T47D (cell line): ENCODE results near the gene TSPAN11.

Experiments
- DNase-seq, 2 experiments: peaks; one replicate each; pipeline versions ENCODE4 v3.0.0 to v3.0.0-alpha.2; 2011 to 2012; ENCODE audit warnings: low read depth in 1 of 2, low spot score in 1 of 2
- JUND ChIP-seq: IDR thresholded peaks from 2 replicates; pipeline ENCODE4 v1.6.1; 2012; ENCODE audit warnings: low read depth
- in situ Hi-C: cut with HindIII; loops from 2 replicates; pipeline ENCODE4 v1.10.0; 2016; ENCODE audit warnings: low sequenced_read_pairs, low pct_unique_long_range_greater_than_20kb

The TSPAN11 gene

GRCh38 chr12:31029916-31030562 is 103.5 kb downstream of the TSPAN11 start:
- DNase-seq, result peak in 1 of 2 experiments; percentile 16
- no peak for TF ChIP-seq JUND
- in situ Hi-C loops, result no loop called here

GRCh38 chr12:31031951-31032335 is 105.4 kb downstream of the TSPAN11 start:
- no peak for DNase-seq
- in situ Hi-C loops, result no loop called here
- TF ChIP-seq JUND, result no peak

GRCh38 chr12:31033146-31033545 is 106.6 kb downstream of the TSPAN11 start:
- DNase-seq, result no peak
- no peak for TF ChIP-seq JUND
- in situ Hi-C loops, result no loop called here

DNA sequence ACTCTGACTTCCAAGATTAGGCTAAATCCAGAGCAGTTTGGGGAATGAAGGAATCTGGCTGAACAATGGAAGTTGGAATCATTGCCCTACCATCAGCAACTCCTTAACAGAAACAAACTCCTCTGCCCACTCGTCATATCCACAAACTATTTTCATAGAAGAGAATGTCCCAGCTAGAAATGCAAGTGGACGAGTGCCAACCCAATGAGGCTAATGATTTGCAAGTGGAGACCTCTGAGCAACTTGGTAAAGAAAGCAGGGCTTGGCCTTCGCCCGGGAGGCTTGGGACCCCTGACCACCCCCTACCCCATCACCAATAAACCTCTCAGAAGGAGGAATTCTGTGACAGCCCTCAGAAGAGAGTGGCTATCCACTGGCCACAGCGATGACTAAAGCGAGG is 107.1 kb downstream of the TSPAN11 start:
- in situ Hi-C loops, result no loop called here
- no peak for TF ChIP-seq JUND
- DNase-seq, result no peak

GRCh38 chr12:31034372-31034771 is 107.8 kb downstream of the TSPAN11 start:
- no peak for DNase-seq
- TF ChIP-seq JUND, result no peak
- in situ Hi-C loops, result no loop called here

DNA sequence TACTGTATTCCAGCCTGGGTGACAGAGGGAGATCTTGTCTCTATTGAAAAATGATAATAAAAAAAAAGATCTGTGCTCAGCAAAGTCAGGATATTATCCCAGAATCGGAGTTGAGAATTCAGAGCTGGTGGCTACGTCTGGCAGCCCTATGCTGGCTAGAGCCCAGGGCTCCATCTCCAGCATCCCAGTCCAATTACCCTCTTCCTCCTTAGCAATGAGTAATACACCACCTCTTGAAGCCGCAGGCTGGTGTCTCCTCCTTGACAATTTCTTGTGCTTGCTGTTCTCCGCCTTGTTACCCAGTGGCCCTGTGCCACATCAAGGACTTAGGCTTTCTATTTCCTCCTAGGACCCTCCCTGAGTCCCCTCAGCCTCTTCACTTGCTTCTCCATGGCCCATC is 108.7 kb downstream of the TSPAN11 start:
- in situ Hi-C loops, result no loop called here
- DNase-seq, result no peak
- no peak for TF ChIP-seq JUND

DNA sequence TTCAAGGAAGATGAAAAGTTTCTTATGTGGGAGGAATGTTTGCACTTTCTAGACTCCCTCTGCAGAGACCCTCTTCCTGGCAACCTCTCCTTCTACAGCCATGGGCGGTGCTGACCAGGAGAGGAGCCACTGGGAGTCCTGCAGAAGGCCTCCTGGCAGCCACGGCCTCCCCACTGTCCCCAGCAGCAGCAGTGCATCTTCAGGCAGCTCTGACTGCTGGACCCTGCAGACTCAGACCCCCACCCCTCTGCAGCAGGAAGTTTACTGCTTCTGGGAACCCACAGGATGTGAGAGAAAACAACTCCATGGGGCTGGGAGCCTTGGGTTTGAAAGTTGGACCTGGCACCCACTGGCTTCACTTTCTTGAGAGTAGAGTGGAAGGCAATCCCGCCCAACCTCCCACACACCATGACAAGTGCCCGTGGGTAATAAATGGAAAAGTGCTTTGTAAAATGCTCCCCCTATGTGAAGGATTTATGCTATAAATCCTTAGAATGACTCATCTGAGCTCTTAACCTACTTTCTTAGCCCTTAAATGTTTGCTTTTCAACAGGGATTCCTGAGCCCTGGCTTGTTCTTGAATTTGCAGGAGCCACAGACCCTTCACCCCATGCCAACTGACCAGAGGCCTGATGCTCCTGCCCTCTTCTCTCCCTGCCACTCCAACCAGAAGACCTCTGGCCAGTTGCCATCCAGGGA is 109.6 kb downstream of the TSPAN11 start:
- DNase-seq, result no peak
- in situ Hi-C loops, result no loop called here
- no peak for TF ChIP-seq JUND

DNA sequence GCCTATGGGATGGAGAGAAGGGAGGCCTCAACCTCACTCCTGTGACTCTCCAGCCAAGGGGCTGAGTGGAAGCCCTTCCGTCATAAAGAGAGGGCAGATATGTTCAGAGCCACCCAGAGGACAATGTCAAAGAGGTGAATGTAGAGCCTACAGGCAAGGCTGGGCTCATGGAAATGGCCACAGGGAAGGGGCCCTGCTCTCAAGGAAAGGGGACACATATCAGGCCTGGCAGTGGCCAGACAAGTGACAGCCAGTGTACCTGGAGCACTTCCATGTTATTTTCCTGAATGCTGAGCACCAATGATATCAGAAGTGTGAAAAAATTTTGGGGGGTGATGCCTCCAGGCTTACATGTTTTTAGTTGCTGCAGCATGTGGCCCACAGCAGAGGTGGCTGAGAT is 110.5 kb downstream of the TSPAN11 start:
- in situ Hi-C loops, result no loop called here
- DNase-seq, result no peak
- no peak for TF ChIP-seq JUND

GRCh38 chr12:31037931-31038330 is 111.4 kb downstream of the TSPAN11 start:
- DNase-seq, result no peak
- in situ Hi-C loops, result no loop called here
- no peak for TF ChIP-seq JUND

- no peak for DNase-seq
- TF ChIP-seq JUND, result no peak
- in situ Hi-C loops, result no loop called here
Measured at GRCh38 chr12:31041033-31041564, 114.6 kb downstream of the TSPAN11 start.
